Measurements from ENCODE around the gene ASB5. TPM values are rescaled to one million over a fixed set of nuclear protein-coding genes. Genes with fewer than 3 reads are reported as not detected.

ASB5 gene
- total and polyA plus RNA-seq, 10 of the 15 experiments (the other 5 are each of a cell fraction or from before 2014, with no cell fraction given) = not detected

DNA sequence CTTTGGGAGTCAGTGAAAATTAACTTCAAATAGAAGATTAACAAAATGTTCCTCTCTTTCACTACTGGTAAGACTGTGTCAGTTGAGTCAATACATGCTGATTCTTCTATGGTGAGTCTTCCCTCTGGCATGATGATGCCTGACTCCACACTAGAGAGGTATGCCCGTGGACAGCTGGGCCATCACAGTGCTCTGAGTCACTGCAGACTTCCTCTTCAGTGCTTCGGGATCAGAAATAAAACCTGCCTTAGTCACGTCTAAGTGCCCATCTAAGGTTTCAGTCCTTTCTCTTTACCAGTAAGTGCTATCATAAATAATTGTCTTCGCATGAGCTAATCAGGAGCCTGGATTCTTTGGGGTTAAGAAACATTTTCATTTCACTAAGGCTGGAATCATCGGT lies 1.6 kb upstream of the ASB5 start:
- ChIA-PET RAD21 (ENCODE audit: unreplicated experiment) (no interaction called here), CTCF (no interaction called here), SMC1A (ENCODE audit: uncharacterized antibody, unreplicated experiment) (no interaction called here), POLR2A (no interaction called here)
- no TSS peak for BruUV-seq (replicated peaks)
- H3K4me1 ChIP-seq (ENCODE audit: control insufficient read depth, insufficient read depth, low read length) = no peaks in the 10 kb centered on the region
- FAIRE-seq (no peak), DNase-seq (ENCODE audit: low read depth, low spot score) (no peak), ATAC-seq (0 out of 3 replicates have a peak, but pooled peaks have one; percentile 18)
- TF ChIP-seq ASH2L (IDR thresholded peaks at IDR 0.05; ENCODE audit: borderline replicate concordance, low read depth) = no peak
- TF ChIP-seq SMAD5 (IDR thresholded peaks at IDR 0.05; ENCODE audit: low read depth) = no peak
- no peak for TF ChIP-seq EED (IDR thresholded peaks at IDR 0.05; ENCODE audit: low read depth)
- H3K4me3 ChIP-seq = no peak overlapping the region
- in situ Hi-C loops (cut with MboI) = no loop called here
- H3K9ac ChIP-seq (ENCODE audit: control insufficient read depth, insufficient read depth, low read length) = no peak overlapping the region
- no peak overlapping the region for H3K4me2 ChIP-seq (ENCODE audit: control insufficient read depth, insufficient read depth)
- WGBS (ENCODE audit: insufficient coverage, insufficient replicate concordance, low lambda C conversion rate, missing lambda C conversion rate) = 34% methylated on average over 5 of the region's 5 CpGs
- no peak overlapping the region for H3K27ac ChIP-seq (ENCODE audit: control insufficient read depth, insufficient read depth)
- no peaks in the 10 kb centered on the region for H4K20me1 ChIP-seq (ENCODE audit: control insufficient read depth, insufficient read depth)
- no peak overlapping the region for H2AFZ ChIP-seq (ENCODE audit: control insufficient read depth, low read depth, low read length)
- H3K9me3 ChIP-seq (replicated peaks; ENCODE audit: control insufficient read depth, insufficient read depth, low read length) = no peaks in the 10 kb centered on the region
- no peaks in the 10 kb centered on the region for H3K36me3 ChIP-seq (ENCODE audit: control insufficient read depth in 2 of 2, insufficient read depth in 2 of 2, low read length in 1 of 2)
- H3K79me2 ChIP-seq (ENCODE audit: control insufficient read depth, insufficient read depth, low read length) = no peaks in the 10 kb centered on the region
- H3K27me3 ChIP-seq (replicated peaks in 1 of 2; ENCODE audit: control insufficient read depth in 2 of 2, insufficient read depth in 2 of 2, low read length in 1 of 2) = peaks cover 2 to 3% of the 10 kb centered on the region in 2 experiments; a peak in 3 of 4 replicates
- intact Hi-C loops (cut with micrococcal nuclease; ENCODE audit: unreplicated experiment) = no loop called here

DNA sequence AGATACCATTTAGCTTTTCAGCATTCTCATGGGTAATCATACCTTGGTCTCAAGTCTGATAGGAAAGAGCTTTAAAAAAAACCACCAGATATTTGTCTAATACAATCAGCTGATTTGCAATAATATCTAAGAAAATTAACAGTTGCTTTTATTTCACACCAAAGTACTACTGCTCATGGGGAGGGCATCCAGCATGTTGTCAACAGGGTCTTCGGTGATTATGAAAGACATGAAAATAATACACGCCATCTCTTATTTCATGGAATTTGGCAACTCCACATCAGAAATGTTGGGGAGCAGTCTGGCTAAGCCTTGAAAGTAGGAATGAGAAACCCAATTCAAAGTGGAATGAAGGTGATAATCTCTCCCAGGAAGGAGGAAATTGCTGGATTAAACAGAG lies 3.0 kb downstream of the ASB5 start:
- Histone ChIP-seq H3K4me1 (ENCODE audit: control insufficient read depth, insufficient read depth, low read length) (no peaks in the 10 kb centered on the region), H3K27me3 (replicated peaks in 1 of 2; ENCODE audit: control insufficient read depth in 2 of 2, insufficient read depth in 2 of 2, low read length in 1 of 2) (no peaks in the 10 kb centered on the region), H3K79me2 (ENCODE audit: control insufficient read depth, insufficient read depth, low read length) (no peaks in the 10 kb centered on the region), H4K20me1 (ENCODE audit: control insufficient read depth, insufficient read depth) (no peaks in the 10 kb centered on the region), H3K4me2 (ENCODE audit: control insufficient read depth, insufficient read depth) (no peak overlapping the region), H3K9ac (ENCODE audit: control insufficient read depth, insufficient read depth, low read length) (no peak overlapping the region), H3K27ac (ENCODE audit: control insufficient read depth, insufficient read depth) (no peak overlapping the region), H3K9me3 (replicated peaks; ENCODE audit: control insufficient read depth, insufficient read depth, low read length) (no peaks in the 10 kb centered on the region), H2AFZ (ENCODE audit: control insufficient read depth, low read depth, low read length) (no peak overlapping the region), H3K36me3 (ENCODE audit: control insufficient read depth in 2 of 2, insufficient read depth in 2 of 2, low read length in 1 of 2) (no peaks in the 10 kb centered on the region), H3K4me3 (no peak overlapping the region)
- 90% methylated on average over 2 of the region's 2 CpGs for WGBS (ENCODE audit: insufficient coverage, insufficient replicate concordance, low lambda C conversion rate, missing lambda C conversion rate)
- DNase-seq (ENCODE audit: low read depth, low spot score) = no peak
- intact Hi-C loops (cut with micrococcal nuclease; ENCODE audit: unreplicated experiment) = no loop called here
- SMC1A ChIA-PET (ENCODE audit: uncharacterized antibody, unreplicated experiment) = interaction anchor here (1.0 to 1.5 kb wide), 3 partner anchors 9 to 50 kb away, joined by 3 read pairs; no protein-coding TSS in a partner anchor
- POLR2A ChIA-PET = no interaction called here
- no TSS peak for BruUV-seq (replicated peaks)
- ATAC-seq = no peak
- RAD21 ChIA-PET (ENCODE audit: unreplicated experiment) = no interaction called here
- no peak for FAIRE-seq
- CTCF ChIA-PET = no interaction called here
- in situ Hi-C loops (cut with MboI) = no loop called here
- TF ChIP-seq STAT1 (conservative IDR thresholded peaks at IDR 0.05) (no peak), ESRRA (IDR thresholded peaks at IDR 0.05; ENCODE audit: low read length) (no peak), ZNF384 (IDR thresholded peaks at IDR 0.05; ENCODE audit: borderline replicate concordance, low read depth, low read length) (no peak), TBL1XR1 (IDR thresholded peaks at IDR 0.05; ENCODE audit: low read depth, low read length) (no peak), TCF12 (IDR thresholded peaks at IDR 0.05; ENCODE audit: low read depth, low read length) (no peak), RAD21 (IDR thresholded peaks at IDR 0.05; ENCODE audit: insufficient read depth, low read depth, low read length) (no peak), DPF2 (IDR thresholded peaks at IDR 0.05) (no peak), MEF2A (IDR thresholded peaks at IDR 0.05; ENCODE audit: insufficient read depth, low read depth, low read length) (no peak)
- TF ChIP-seq, protein P1, sequence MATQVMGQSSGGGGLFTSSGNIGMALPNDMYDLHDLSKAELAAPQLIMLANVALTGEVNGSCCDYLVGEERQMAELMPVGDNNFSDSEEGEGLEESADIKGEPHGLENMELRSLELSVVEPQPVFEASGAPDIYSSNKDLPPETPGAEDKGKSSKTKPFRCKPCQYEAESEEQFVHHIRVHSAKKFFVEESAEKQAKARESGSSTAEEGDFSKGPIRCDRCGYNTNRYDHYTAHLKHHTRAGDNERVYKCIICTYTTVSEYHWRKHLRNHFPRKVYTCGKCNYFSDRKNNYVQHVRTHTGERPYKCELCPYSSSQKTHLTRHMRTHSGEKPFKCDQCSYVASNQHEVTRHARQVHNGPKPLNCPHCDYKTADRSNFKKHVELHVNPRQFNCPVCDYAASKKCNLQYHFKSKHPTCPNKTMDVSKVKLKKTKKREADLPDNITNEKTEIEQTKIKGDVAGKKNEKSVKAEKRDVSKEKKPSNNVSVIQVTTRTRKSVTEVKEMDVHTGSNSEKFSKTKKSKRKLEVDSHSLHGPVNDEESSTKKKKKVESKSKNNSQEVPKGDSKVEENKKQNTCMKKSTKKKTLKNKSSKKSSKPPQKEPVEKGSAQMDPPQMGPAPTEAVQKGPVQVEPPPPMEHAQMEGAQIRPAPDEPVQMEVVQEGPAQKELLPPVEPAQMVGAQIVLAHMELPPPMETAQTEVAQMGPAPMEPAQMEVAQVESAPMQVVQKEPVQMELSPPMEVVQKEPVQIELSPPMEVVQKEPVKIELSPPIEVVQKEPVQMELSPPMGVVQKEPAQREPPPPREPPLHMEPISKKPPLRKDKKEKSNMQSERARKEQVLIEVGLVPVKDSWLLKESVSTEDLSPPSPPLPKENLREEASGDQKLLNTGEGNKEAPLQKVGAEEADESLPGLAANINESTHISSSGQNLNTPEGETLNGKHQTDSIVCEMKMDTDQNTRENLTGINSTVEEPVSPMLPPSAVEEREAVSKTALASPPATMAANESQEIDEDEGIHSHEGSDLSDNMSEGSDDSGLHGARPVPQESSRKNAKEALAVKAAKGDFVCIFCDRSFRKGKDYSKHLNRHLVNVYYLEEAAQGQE (IDR thresholded peaks at IDR 0.05; ENCODE audit: low read depth, low read length) = no peak
- TF ChIP-seq, protein P2, sequence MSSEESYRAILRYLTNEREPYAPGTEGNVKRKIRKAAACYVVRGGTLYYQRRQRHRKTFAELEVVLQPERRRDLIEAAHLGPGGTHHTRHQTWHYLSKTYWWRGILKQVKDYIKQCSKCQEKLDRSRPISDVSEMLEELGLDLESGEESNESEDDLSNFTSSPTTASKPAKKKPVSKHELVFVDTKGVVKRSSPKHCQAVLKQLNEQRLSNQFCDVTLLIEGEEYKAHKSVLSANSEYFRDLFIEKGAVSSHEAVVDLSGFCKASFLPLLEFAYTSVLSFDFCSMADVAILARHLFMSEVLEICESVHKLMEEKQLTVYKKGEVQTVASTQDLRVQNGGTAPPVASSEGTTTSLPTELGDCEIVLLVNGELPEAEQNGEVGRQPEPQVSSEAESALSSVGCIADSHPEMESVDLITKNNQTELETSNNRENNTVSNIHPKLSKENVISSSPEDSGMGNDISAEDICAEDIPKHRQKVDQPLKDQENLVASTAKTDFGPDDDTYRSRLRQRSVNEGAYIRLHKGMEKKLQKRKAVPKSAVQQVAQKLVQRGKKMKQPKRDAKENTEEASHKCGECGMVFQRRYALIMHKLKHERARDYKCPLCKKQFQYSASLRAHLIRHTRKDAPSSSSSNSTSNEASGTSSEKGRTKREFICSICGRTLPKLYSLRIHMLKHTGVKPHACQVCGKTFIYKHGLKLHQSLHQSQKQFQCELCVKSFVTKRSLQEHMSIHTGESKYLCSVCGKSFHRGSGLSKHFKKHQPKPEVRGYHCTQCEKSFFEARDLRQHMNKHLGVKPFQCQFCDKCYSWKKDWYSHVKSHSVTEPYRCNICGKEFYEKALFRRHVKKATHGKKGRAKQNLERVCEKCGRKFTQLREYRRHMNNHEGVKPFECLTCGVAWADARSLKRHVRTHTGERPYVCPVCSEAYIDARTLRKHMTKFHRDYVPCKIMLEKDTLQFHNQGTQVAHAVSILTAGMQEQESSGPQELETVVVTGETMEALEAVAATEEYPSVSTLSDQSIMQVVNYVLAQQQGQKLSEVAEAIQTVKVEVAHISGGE (CRISPR knock-in tag; IDR thresholded peaks at IDR 0.05) = no peak
